ENCODE data around the gene ERFE.

- TF ChIP-seq EZH2 (IDR thresholded peaks at IDR 0.05) (no peak), EZH2phosphoT487 (IDR thresholded peaks at IDR 0.05) (no peak)
- TF ChIP-seq, protein P1, sequence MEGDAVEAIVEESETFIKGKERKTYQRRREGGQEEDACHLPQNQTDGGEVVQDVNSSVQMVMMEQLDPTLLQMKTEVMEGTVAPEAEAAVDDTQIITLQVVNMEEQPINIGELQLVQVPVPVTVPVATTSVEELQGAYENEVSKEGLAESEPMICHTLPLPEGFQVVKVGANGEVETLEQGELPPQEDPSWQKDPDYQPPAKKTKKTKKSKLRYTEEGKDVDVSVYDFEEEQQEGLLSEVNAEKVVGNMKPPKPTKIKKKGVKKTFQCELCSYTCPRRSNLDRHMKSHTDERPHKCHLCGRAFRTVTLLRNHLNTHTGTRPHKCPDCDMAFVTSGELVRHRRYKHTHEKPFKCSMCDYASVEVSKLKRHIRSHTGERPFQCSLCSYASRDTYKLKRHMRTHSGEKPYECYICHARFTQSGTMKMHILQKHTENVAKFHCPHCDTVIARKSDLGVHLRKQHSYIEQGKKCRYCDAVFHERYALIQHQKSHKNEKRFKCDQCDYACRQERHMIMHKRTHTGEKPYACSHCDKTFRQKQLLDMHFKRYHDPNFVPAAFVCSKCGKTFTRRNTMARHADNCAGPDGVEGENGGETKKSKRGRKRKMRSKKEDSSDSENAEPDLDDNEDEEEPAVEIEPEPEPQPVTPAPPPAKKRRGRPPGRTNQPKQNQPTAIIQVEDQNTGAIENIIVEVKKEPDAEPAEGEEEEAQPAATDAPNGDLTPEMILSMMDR (IDR thresholded peaks at IDR 0.05): no peak
These were observed 32.0 kb upstream of the ERFE start for GRCh38 chr2:238126775-238127164.
